ENCODE measurements around the gene CD59.
"Not testable (repeated sequence)": the region's sequence is repeated elsewhere in the genome, so short reads cannot be mapped to it uniquely, and the experiment has no call there.

Gene CD59

DNA sequence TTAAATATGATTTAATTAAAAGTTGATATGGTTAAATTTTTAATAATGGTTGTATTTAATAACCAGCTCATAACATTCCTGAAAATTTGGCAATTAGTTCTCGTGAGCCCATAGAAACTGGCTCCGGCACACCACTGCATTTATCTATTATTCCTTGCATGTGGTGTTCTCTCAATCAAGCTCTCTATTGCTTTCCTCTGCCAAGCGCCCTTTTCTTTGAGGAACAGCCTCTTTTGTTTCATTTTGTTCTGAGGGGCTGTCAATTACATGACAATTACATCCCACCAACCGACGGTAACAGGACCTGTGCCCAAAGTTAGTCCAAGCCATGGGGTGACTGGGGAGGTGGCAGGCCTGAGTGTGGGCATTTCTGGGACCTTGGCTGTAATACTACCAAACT is 43.7 kb downstream of the CD59 start:
- DNase-seq (ENCODE audit: low spot score), result no peak

DNA sequence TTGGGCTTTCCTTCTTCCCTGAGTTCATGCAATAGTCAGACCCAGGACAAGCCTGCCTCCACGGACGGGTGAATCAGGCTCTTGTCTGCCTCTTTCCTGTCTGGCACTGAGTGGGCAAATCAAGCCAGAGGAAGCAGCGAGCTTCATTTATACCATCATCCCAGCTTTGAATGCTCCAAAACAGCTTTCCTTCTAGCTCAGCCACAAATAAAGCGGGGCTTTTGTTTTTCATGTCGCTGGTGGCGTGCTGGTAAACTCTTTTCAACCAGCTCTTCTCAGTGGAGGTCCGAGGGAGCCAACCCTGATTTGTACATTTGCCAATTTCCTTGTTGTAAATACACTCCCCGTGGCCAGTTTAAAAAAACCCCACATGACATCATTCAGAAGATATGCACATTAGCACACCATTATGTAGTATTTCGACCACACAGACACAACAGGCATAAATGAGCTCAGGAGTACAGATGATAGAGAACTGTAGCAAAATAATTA is 44.2 kb downstream of the CD59 start:
- no peak for DNase-seq (ENCODE audit: low spot score)

GRCh38 chr11:33691066-33691864 is 45.0 kb downstream of the CD59 start:
- no peak for DNase-seq (ENCODE audit: low spot score)

DNA sequence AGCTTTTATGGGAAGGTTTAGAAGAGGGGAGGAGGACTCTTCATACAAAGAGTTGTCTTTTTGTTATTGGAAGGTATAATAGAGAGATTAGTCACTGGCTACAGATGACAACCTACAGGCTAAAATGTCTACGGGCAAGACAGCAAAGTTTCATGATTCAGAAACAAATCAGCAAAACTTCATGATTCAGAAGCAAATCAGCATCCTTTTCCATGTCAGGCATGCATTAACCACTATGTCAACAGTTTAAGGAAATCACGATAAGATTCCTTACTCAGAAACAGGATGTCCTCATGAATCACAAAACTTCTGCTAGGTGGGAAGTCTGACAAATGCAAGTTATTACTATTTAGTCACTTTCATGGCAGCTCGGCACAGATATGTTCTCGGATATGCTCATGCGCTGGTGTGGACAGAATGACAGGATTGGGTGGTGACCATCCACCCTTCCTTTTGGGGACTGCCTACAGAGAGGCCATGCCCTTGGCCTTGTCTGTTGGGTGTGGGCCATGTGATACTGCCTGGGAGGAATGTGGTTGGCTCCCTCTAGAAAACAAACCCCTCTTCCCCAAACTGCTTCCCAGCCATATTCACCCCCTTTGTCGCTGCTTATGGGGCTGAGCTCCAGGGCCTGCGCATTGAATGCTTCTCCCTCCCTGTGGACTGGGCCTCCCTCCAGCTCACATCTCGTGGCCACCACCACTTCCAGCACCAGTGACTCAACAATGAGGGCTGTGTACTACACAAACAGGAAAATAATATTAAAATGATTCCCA is 45.7 kb downstream of the CD59 start:
- peak; percentile 19 for DNase-seq (ENCODE audit: low spot score)

DNA sequence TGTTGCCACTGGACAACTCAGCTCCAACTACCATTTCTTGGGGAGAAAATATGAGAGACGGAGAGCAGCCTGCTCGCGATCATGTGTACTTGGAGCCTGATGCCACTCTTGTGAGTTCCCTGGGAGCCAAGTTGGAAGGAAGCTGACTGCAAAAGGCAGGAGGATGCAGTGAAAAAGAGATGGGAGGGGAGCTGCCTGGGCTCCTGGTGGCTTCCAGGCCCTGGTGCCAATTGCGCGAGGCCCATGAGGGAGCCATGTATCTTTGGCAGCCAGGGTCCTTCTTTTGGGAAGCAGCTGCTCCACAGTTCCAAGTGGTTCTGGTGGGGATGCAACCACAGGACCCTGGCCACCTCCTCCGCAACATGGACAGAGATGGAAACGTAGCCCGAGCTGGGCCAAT is 46.7 kb downstream of the CD59 start:
- no peak for DNase-seq (ENCODE audit: low spot score)

- no peak for DNase-seq (ENCODE audit: low spot score)
Observed at GRCh38 chr11:33689085-33689484, 47.1 kb downstream of the CD59 start.

- peak; percentile 19 for DNase-seq (ENCODE audit: low spot score)
Observed at GRCh38 chr11:33687733-33688479, 48.3 kb downstream of the CD59 start.

- no peak for DNase-seq (ENCODE audit: low spot score)
Observed at GRCh38 chr11:33685082-33685481, 51.1 kb downstream of the CD59 start.

- DNase-seq (ENCODE audit: low spot score), result no peak
Observed at GRCh38 chr11:33684003-33684706, 52.1 kb downstream of the CD59 start.

GRCh38 chr11:33682446-33682845 is 53.8 kb downstream of the CD59 start:
- no peak for DNase-seq (ENCODE audit: low spot score)

GRCh38 chr11:33682019-33682418 is 54.2 kb downstream of the CD59 start:
- no peak for DNase-seq (ENCODE audit: low spot score)

DNA sequence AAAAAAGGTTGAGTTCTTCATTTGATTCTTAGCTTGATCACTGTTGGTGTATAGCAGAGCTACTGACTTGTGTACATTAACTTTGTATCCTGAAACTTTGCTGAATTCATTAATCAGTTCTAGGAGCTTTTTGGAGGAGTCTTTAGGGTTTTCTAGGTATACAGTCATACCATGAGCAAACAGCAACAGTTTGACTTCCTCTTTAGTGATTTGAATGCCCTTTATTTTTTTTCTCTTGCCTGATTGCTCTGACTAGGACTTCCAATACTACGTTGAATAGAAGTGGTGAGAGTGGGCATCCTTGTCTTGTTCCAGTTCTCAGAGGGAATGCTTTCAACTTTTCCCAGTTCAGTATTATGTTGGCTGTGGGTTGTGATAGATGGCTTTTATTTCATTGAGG is 57.6 kb downstream of the CD59 start:
- not testable (repeated sequence) for DNase-seq (ENCODE audit: low spot score)

GRCh38 chr11:33674035-33674814 is 62.0 kb downstream of the CD59 start:
- DNase-seq (ENCODE audit: low spot score), result no peak

DNA sequence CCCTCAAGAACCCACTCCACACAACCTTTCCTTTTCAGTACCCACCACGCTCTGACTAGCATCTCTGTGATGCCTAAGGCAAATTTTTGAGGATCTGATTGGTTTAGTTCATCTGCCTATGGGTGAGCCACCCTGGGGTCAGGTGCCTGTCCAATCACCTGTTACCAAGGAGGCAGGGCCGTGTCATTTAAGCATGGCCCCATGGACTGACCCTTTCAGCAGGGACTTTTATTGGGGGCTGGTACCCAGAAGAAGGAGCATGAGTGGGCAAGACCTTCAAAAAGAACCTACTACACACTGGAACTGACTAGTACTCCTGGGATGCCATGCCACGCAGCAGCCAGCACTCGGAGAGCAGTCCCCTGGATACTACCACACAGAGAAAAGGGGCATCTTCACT is 64.0 kb downstream of the CD59 start:
- DNase-seq (ENCODE audit: low spot score), result no peak

DNA sequence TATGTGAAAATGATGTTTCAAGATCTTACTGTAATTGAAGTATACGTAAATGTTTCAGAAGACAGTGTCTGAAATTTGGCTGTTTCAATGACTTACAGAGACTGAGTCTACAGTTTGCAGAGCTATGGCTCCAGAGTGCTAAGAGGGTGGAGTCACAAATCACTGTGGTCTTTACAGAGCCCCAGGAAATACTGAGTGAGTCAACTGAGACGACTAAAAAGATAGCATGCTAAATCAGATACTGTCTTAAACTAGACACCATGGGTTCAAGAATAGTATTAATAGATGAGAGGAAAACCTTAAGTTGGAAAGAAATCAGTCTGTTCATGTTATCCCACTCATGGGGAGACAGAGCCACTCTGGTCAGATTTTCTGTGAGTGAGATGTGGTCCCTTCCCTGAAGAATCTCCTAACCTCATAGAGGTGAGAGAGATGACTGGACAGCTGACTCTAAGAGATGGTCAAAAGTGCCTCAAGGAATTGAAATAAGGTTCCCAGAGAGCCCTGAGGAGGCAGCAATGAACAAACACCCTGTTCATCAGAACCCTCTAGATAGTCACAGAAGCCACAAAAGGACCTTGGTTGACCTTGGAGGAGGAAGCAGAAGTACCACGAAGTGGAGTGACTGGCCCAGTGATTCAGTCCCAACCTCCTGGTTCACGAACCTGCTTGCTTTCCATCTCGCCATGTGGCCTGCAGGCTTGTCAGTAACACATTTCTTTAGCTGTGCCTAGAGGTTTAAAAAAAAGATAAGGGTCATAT is 65.8 kb downstream of the CD59 start:
- DNase-seq (ENCODE audit: low spot score), result peak; percentile 4

DNA sequence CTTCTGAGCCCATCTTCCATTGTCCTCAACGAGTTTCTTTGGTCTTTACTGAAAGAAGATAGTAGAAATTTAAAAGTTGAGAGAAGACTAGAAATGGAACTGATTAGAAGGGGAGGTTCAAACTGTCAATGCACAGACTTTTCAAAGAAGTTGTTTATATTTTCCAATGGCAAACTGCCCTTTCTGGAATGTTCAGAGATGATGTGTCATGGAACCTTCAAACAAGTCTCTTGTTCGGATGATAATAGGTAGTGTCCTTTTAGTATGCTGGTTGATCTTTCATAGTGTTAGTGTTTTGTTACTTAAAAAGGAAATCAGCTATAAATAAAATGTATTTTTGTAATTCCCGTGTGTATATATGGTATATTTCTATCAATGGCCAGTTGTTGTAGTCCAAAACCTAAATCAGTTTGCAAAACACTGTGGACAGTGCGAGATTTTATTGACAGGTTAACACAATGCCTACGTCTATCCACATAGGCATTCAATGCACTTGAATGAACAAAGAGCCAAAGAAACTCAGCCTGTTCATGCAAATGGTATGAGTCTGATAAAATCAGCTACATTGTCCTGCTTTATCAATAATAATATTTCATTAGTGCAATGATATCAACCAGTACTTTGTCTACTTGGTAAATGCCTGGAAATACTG is 66.5 kb downstream of the CD59 start:
- DNase-seq (ENCODE audit: low spot score), result no peak

DNA sequence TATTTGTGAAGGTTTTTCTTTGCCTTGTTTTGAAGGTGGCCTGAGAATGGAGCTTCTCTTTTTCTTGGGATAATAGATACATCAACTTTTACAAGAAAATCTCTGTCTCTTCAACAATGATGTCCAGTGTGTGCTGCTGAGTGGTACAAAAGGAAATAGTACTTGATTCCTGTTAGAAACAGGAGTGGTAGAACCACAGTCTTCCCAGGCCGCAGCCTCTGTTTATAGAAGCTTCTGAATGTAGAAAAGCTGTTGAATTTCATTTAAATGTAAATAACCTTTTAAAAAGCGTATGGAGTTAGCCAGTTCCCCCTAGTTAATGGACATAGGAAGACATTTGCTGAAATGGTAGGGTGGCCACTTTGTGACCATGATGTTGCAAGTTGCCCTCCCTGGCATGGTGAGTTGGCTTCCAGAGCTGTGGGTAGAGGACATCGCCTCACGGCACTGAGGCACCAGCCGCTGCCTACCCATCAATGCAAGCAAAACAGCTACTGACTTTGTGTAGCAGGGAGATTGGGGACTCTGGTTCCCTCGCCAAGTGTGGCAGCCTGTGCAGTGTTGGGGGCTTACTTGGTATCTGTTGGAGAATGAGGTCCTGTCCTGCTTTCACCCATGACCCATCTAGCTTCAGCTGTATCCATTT is 67.1 kb downstream of the CD59 start:
- no peak for DNase-seq (ENCODE audit: low spot score)

GRCh38 chr11:33668468-33668825 is 67.8 kb downstream of the CD59 start:
- no peak for DNase-seq (ENCODE audit: low spot score)

DNA sequence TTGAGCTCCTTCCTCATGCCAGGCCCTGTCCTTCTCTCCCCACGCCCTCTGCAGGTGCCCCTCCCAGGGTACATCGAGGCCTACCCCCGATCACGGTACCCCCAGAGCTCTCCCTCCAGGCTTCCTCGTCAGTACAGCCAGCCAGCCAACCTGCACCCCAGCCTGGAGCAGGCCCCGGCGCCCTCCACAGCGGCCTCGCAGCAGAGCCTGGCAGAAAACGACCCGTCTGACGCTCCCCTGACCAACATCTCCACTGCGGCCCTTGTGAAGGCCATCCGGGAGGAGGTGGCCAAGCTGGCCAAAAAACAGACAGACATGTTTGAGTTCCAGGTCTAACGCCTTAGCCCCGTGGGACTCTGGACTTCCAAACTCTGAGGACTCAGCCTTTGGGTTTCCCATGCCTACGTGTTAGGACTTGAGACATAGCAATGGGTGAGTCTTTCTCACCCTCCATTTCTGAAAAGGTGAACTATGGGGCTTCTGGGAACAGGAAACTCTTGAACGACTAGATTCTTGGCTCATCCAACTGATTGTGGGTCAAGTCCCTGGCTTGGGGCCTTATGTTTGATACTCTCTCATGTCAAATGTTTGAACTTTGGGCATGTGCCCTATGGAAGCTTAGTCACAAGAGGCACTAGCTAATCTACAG is 68.3 kb downstream of the CD59 start:
- no peak for DNase-seq (ENCODE audit: low spot score)
